ENCODE results near the gene SLU7.

Gene SLU7

GRCh38 chr5:160418561-160419457 lies at the start of gene SLU7:
SLU7 (minus strand) TSS chr5:160419081; CDS start chr5:160415294, 3,787 bp downstream.
- DNase-seq (ENCODE audit: low spot score): peak; percentile 94

GRCh38 chr5:160468363-160468975 lies 49.6 kb upstream of the SLU7 start:
- no peak for DNase-seq (ENCODE audit: low spot score)

GRCh38 chr5:160467555-160468362 lies 48.9 kb upstream of the SLU7 start:
- no peak for DNase-seq (ENCODE audit: low spot score)

- DNase-seq (ENCODE audit: low spot score): no peak
These were observed 48.1 kb upstream of the SLU7 start for GRCh38 chr5:160466889-160467554.

GRCh38 chr5:160466116-160466515 lies 47.2 kb upstream of the SLU7 start:
- no peak for DNase-seq (ENCODE audit: low spot score)

- no peak for DNase-seq (ENCODE audit: low spot score)
These were observed 45.6 kb upstream of the SLU7 start for GRCh38 chr5:160464466-160464797.

GRCh38 chr5:160463740-160464465 lies 45.0 kb upstream of the SLU7 start:
- no peak for DNase-seq (ENCODE audit: low spot score)

GRCh38 chr5:160463227-160463626 lies 44.3 kb upstream of the SLU7 start:
- DNase-seq (ENCODE audit: low spot score): no peak

GRCh38 chr5:160462167-160462566 lies 43.3 kb upstream of the SLU7 start:
- DNase-seq (ENCODE audit: low spot score): no peak

- no peak for DNase-seq (ENCODE audit: low spot score)
These were observed 42.5 kb upstream of the SLU7 start for GRCh38 chr5:160461378-160461777.

- no peak for DNase-seq (ENCODE audit: low spot score)
These were observed 41.6 kb upstream of the SLU7 start for GRCh38 chr5:160460377-160461049.

GRCh38 chr5:160458806-160459800 lies 40.2 kb upstream of the SLU7 start:
- DNase-seq (ENCODE audit: low spot score): no peak

GRCh38 chr5:160457252-160457651 lies 38.4 kb upstream of the SLU7 start:
- DNase-seq (ENCODE audit: low spot score): no peak

GRCh38 chr5:160456480-160457177 lies 37.7 kb upstream of the SLU7 start:
- DNase-seq (ENCODE audit: low spot score): no peak

- no peak for DNase-seq (ENCODE audit: low spot score)
These were observed 36.7 kb upstream of the SLU7 start for GRCh38 chr5:160455600-160455999.

GRCh38 chr5:160453751-160454150 lies 34.9 kb upstream of the SLU7 start:
- no peak for DNase-seq (ENCODE audit: low spot score)

- no peak for DNase-seq (ENCODE audit: low spot score)
These were observed 33.9 kb upstream of the SLU7 start for GRCh38 chr5:160452795-160453194.

- DNase-seq (ENCODE audit: low spot score): no peak
These were observed 33.2 kb upstream of the SLU7 start for GRCh38 chr5:160452036-160452435.

GRCh38 chr5:160451281-160451680 lies 32.4 kb upstream of the SLU7 start:
- no peak for DNase-seq (ENCODE audit: low spot score)

Measured in D341Med (cell line).